ENCODE data around the gene FHL2.

FHL2 gene, protein sequence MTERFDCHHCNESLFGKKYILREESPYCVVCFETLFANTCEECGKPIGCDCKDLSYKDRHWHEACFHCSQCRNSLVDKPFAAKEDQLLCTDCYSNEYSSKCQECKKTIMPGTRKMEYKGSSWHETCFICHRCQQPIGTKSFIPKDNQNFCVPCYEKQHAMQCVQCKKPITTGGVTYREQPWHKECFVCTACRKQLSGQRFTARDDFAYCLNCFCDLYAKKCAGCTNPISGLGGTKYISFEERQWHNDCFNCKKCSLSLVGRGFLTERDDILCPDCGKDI

GRCh38 chr2:105398336-105399206, at the start of gene FHL2:
FHL2 (minus strand) TSS chr2:105399051; CDS start chr2:105386516, 12,535 bp downstream.
- peak; percentile 75 for TF ChIP-seq CTCF (IDR thresholded peaks at IDR 0.05; ENCODE audit: poor library complexity, severe bottlenecking)
- Histone ChIP-seq H3K9me3 (ENCODE audit: severe bottlenecking) (no peaks in the 10 kb centered on the region), H3K36me3 (ENCODE audit: low read depth) (peaks cover 37% of the 10 kb centered on the region), H3K27me3 (ENCODE audit: insufficient read depth, poor library complexity, severe bottlenecking) (no peaks in the 10 kb centered on the region), H3K4me1 (ENCODE audit: insufficient read depth, poor library complexity, severe bottlenecking) (peaks cover 29% of the 10 kb centered on the region), H3K27ac (ENCODE audit: poor library complexity, severe bottlenecking) (peak within 1 kb of the TSS; percentile 97), H3K4me3 (ENCODE audit: severe bottlenecking) (peak within 1 kb of the TSS; percentile 88)
- ATAC-seq (ENCODE audit: low read depth) = peak; percentile 73
- DNase-seq (ENCODE audit: low spot score) = peak; percentile 74

DNA sequence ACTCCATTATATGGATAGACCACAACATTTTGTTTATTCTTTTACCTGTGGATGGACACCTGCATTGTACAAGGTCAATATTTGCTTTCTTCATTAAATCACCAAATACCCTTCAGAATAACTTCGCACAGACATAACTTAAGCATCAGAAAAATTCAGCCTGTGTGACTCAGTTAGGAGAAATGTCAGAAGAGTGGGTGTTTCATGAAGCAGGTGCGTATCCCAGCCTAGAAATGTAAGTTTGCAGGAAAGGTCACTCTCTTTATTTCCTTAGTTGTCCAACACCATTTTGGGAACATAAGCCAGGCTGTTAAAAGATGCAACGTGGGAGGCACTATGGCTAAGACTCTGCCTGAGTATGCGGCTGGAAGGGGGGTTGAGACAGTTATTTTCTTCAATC, 48.6 kb upstream of the FHL2 start:
- H3K4me3 ChIP-seq (ENCODE audit: severe bottlenecking) = no peak overlapping the region
- no peak for DNase-seq (ENCODE audit: low spot score)
- peak; percentile 87 for ATAC-seq (ENCODE audit: low read depth)

DNA sequence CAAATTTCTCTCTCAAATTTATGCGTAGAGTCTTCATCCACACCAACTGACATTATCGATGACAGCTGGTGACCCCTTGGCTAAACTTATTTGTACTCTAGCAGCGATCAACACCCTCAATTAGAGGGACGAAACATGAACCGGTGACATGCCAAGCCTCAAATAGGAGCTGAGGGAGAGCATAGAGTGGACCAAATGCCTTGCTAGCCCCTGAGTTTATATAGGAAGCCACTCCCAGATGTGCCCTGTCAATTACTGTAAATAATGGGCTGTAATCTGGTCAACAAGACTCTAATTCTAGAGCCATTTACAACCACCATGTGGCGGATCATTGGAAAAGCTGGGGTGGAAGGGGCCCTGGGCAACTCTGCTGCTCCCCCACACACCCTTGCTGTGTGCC, 47.6 kb upstream of the FHL2 start:
- no peak overlapping the region for H3K4me3 ChIP-seq (ENCODE audit: severe bottlenecking)
- no peaks in the 10 kb centered on the region for H3K36me3 ChIP-seq (ENCODE audit: low read depth)
- H3K4me1 ChIP-seq (ENCODE audit: insufficient read depth, poor library complexity, severe bottlenecking) = peaks cover 23% of the 10 kb centered on the region
- ATAC-seq (ENCODE audit: low read depth) = no peak
- peak overlapping the region; percentile 36 for H3K27ac ChIP-seq (ENCODE audit: poor library complexity, severe bottlenecking)
- no peak for TF ChIP-seq CTCF (IDR thresholded peaks at IDR 0.05; ENCODE audit: poor library complexity, severe bottlenecking)
- no peak for DNase-seq (ENCODE audit: low spot score)
- no peaks in the 10 kb centered on the region for H3K27me3 ChIP-seq (ENCODE audit: insufficient read depth, poor library complexity, severe bottlenecking)
- H3K9me3 ChIP-seq (ENCODE audit: severe bottlenecking) = no peaks in the 10 kb centered on the region

More for the DNA sequence above, 48.6 kb upstream of the FHL2 start:
- Histone ChIP-seq H3K4me1 (ENCODE audit: insufficient read depth, poor library complexity, severe bottlenecking) (peaks cover 23% of the 10 kb centered on the region), H3K9me3 (ENCODE audit: severe bottlenecking) (no peaks in the 10 kb centered on the region), H3K27ac (ENCODE audit: poor library complexity, severe bottlenecking) (peak overlapping the region; percentile 36), H3K27me3 (ENCODE audit: insufficient read depth, poor library complexity, severe bottlenecking) (no peaks in the 10 kb centered on the region), H3K36me3 (ENCODE audit: low read depth) (no peaks in the 10 kb centered on the region)
- TF ChIP-seq CTCF (IDR thresholded peaks at IDR 0.05; ENCODE audit: poor library complexity, severe bottlenecking) = no peak

DNA sequence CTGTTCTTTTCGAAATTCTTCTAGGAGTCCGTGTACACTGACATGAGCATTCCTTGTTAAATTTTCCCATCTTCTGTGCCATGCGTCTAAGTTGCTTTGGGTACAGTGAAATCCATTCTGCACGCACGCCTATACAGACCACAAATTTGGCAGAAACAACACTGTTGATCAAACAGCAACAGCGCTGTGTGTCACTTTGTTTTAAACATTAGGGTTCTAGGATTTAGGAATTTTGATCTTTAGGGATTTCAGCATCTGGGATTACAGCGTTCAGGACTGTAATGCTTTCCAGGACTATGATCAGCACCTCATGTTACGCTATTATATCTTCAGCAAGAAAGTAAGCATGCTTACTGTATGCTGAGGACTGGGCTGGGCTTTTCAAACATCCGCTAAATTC, 47.1 kb upstream of the FHL2 start:
- no peak for DNase-seq (ENCODE audit: low spot score)
- Histone ChIP-seq H3K36me3 (ENCODE audit: low read depth) (no peaks in the 10 kb centered on the region), H3K27ac (ENCODE audit: poor library complexity, severe bottlenecking) (no peak overlapping the region), H3K9me3 (ENCODE audit: severe bottlenecking) (no peaks in the 10 kb centered on the region), H3K27me3 (ENCODE audit: insufficient read depth, poor library complexity, severe bottlenecking) (no peaks in the 10 kb centered on the region), H3K4me3 (ENCODE audit: severe bottlenecking) (no peak overlapping the region), H3K4me1 (ENCODE audit: insufficient read depth, poor library complexity, severe bottlenecking) (peaks cover 23% of the 10 kb centered on the region)
- no peak for ATAC-seq (ENCODE audit: low read depth)
- no peak for TF ChIP-seq CTCF (IDR thresholded peaks at IDR 0.05; ENCODE audit: poor library complexity, severe bottlenecking)
